GM19240 (cell line): ENCODE data around the gene PIP4K2A.

Experiments
- DNase-seq: peaks from one replicate; pipeline ENCODE4 v3.0.0; 2011; ENCODE audit warnings: low spot score; ENCODE audit not compliant: insufficient read length

The PIP4K2A gene

GRCh38 chr10:22486431-22486830, 227.9 kb downstream of the PIP4K2A start:
- DNase-seq, result no peak
